ENCODE measurements around the gene LYZL4. TPM values are rescaled to one million over a fixed set of nuclear protein-coding genes. Genes with fewer than 3 reads are reported as not detected.

The LYZL4 gene
- total and polyA plus RNA-seq, 2 donors (not counting 1 experiment from before 2014, with no cell fraction given) = not detected

- no peak for DNase-seq
- WGBS (ENCODE audit: insufficient coverage) = no CpG with 5 or more reads among the region's 2 CpGs
- CTCF ChIA-PET = interaction anchor here (1.9 kb wide), 1 partner anchor 185 kb away, joined by 5 read pairs; no protein-coding TSS in a partner anchor
Measured at GRCh38 chr3:42432485-42432884, 22.1 kb upstream of the LYZL4 start.

More at GRCh38 chr3:42432485-42432884, 22.1 kb upstream of the LYZL4 start:
- peaks cover 11% of the 10 kb centered on the region for H3K9me3 Mint-ChIP-seq (ENCODE audit: insufficient read depth)
- H3K4me2 ChIP-seq (replicated peaks; ENCODE audit: low read depth, low read length, poor library complexity, severe bottlenecking) = no peak overlapping the region
- H3K4me1 Mint-ChIP-seq = no peaks in the 10 kb centered on the region
- H3K36me3 ChIP-seq (replicated peaks in 1 of 2; ENCODE audit: control extremely low read depth in 1 of 2, control insufficient read depth in 1 of 2, extremely low read depth in 1 of 2, insufficient read depth in 2 of 2, low read length in 1 of 2) = no peaks in the 10 kb centered on the region
- TF ChIP-seq EZH2 (IDR thresholded peaks at IDR 0.05; ENCODE audit: borderline replicate concordance, insufficient read depth, low read depth, low read length, poor library complexity, severe bottlenecking) (no peak), CTCF (IDR thresholded peaks at IDR 0.05) (no peak)
- no peak overlapping the region for H3K27ac ChIP-seq (ENCODE audit: low read length in 2 of 2)
- no peak overlapping the region for H3K27ac Mint-ChIP-seq
- H2AFZ ChIP-seq (ENCODE audit: insufficient read depth, low read depth, low read length, poor library complexity, severe bottlenecking) = no peak overlapping the region
- peaks cover 0 to 5% (median 4%) of the 10 kb centered on the region in 3 donors for H3K9me3 ChIP-seq (ENCODE audit: control extremely low read depth in 1 of 3, control insufficient read depth in 2 of 3, insufficient read depth in 1 of 3, low read length in 2 of 3)
- H4K20me1 ChIP-seq (ENCODE audit: control insufficient read depth, insufficient read depth, low read length, poor library complexity, severe bottlenecking) = no peaks in the 10 kb centered on the region
- intact Hi-C loops (cut with micrococcal nuclease) = no loop called here
- ATAC-seq (ENCODE audit: low read depth) = no peak
- H3K27me3 ChIP-seq (replicated peaks in 1 of 4; ENCODE audit: control extremely low read depth in 1 of 4, control insufficient read depth in 3 of 4, insufficient read depth in 4 of 4, low read length in 3 of 4) = peaks cover 0 to 37% (median 0%) of the 10 kb centered on the region in 4 experiments
- H3K9ac ChIP-seq (ENCODE audit: low read length) = no peak overlapping the region
- H3K4me3 ChIP-seq (ENCODE audit: control extremely low read depth in 1 of 5, extremely low read depth in 1 of 5, insufficient read depth in 1 of 5, low read depth in 2 of 5, low read length in 4 of 5) = no peak overlapping the region
- no peak overlapping the region for H3K4me3 Mint-ChIP-seq
- H3K27me3 Mint-ChIP-seq = peaks cover 50% of the 10 kb centered on the region
- no peaks in the 10 kb centered on the region for H3K4me1 ChIP-seq (ENCODE audit: control insufficient read depth in 2 of 2, insufficient read depth in 2 of 2, low read length in 2 of 2)
- H3K79me2 ChIP-seq (ENCODE audit: control insufficient read depth, insufficient read depth, low read length) = no peaks in the 10 kb centered on the region
- POLR2A ChIA-PET = no interaction called here

Data from B cell (primary cell).